ENCODE results near the gene OR10H4. TPM values are rescaled to one million over a fixed set of nuclear protein-coding genes. Genes with fewer than 3 reads are reported as not detected.

OR10H4 gene
- total and polyA plus RNA-seq, 2 of the 8 experiments (the other 6 are each of a cell fraction or from before 2014, with no cell fraction given), result not detected

Other genes starting within 250 kb of the OR10H4 start
- not detected in 2 replicates for gene OR10H2, start 221.0 kb upstream of the OR10H4 start, total RNA-seq (2021; fragmentation: NEBNext Ultra II Directional; extraction: Animal tissue kit (Norgen Biotek cat#: 25700))
- not detected in 2 replicates for gene OR10H2, start 221.0 kb upstream of the OR10H4 start, polyA plus RNA-seq (2011; rRNA removed)
- gene OR10H3, start 211.0 kb upstream of the OR10H4 start, total RNA-seq (2021; fragmentation: NEBNext Ultra II Directional; extraction: Animal tissue kit (Norgen Biotek cat#: 25700)), result not detected in 2 replicates
- gene OR10H3, start 211.0 kb upstream of the OR10H4 start, polyA plus RNA-seq (2011; rRNA removed), result not detected in 2 replicates
- not detected in 2 replicates for gene OR10H5, start 161.3 kb upstream of the OR10H4 start, total RNA-seq (2021; fragmentation: NEBNext Ultra II Directional; extraction: Animal tissue kit (Norgen Biotek cat#: 25700))
- not detected in 2 replicates for gene OR10H5, start 161.3 kb upstream of the OR10H4 start, polyA plus RNA-seq (2011; rRNA removed)
- gene OR10H1, start 133.3 kb upstream of the OR10H4 start, total RNA-seq (2021; fragmentation: NEBNext Ultra II Directional; extraction: Animal tissue kit (Norgen Biotek cat#: 25700)), result not detected in 2 replicates
- not detected in 2 replicates for gene OR10H1, start 133.3 kb upstream of the OR10H4 start, polyA plus RNA-seq (2011; rRNA removed)
- not detected in 2 replicates for gene CYP4F2, start 50.9 kb upstream of the OR10H4 start, total RNA-seq (2021; fragmentation: NEBNext Ultra II Directional; extraction: Animal tissue kit (Norgen Biotek cat#: 25700))
- gene CYP4F2, start 50.9 kb upstream of the OR10H4 start, polyA plus RNA-seq (2011; rRNA removed), result not detected in 2 replicates
- gene CYP4F11, start 14.5 kb upstream of the OR10H4 start, total RNA-seq (2021; fragmentation: NEBNext Ultra II Directional; extraction: Animal tissue kit (Norgen Biotek cat#: 25700)), result not detected in 2 replicates
- not detected in 2 replicates for gene CYP4F11, start 14.5 kb upstream of the OR10H4 start, polyA plus RNA-seq (2011; rRNA removed)
- gene TPM4, start 127.5 kb downstream of the OR10H4 start, total RNA-seq (2021; fragmentation: NEBNext Ultra II Directional; extraction: Animal tissue kit (Norgen Biotek cat#: 25700)), result 348 and 359 TPM in 2 replicates
- gene TPM4, start 127.5 kb downstream of the OR10H4 start, polyA plus RNA-seq (2011; rRNA removed), result 119 and 160 TPM in 2 replicates
- 90.1 and 97.0 TPM in 2 replicates for gene RAB8A, start 162.9 kb downstream of the OR10H4 start, total RNA-seq (2021; fragmentation: NEBNext Ultra II Directional; extraction: Animal tissue kit (Norgen Biotek cat#: 25700))
- gene RAB8A, start 162.9 kb downstream of the OR10H4 start, polyA plus RNA-seq (2011; rRNA removed), result 52.4 and 65.8 TPM in 2 replicates
- 0.67 and 0.75 TPM in 2 replicates for gene HSH2D, start 194.7 kb downstream of the OR10H4 start, total RNA-seq (2021; fragmentation: NEBNext Ultra II Directional; extraction: Animal tissue kit (Norgen Biotek cat#: 25700))
- gene HSH2D, start 194.7 kb downstream of the OR10H4 start, polyA plus RNA-seq (2011; rRNA removed), result 1.6 and 2.2 TPM in 2 replicates
- not detected in 2 replicates for gene CIB3, start 224.5 kb downstream of the OR10H4 start, total RNA-seq (2021; fragmentation: NEBNext Ultra II Directional; extraction: Animal tissue kit (Norgen Biotek cat#: 25700))
- gene CIB3, start 224.5 kb downstream of the OR10H4 start, polyA plus RNA-seq (2011; rRNA removed), result not detected in 2 replicates
- 75.6 and 78.9 TPM in 2 replicates for gene FAM32A, start 236.4 kb downstream of the OR10H4 start, total RNA-seq (2021; fragmentation: NEBNext Ultra II Directional; extraction: Animal tissue kit (Norgen Biotek cat#: 25700))
- 99.0 and 105 TPM in 2 replicates for gene FAM32A, start 236.4 kb downstream of the OR10H4 start, polyA plus RNA-seq (2011; rRNA removed)
- 37.2 and 37.5 TPM in 2 replicates for gene AP1M1, start 248.9 kb downstream of the OR10H4 start, total RNA-seq (2021; fragmentation: NEBNext Ultra II Directional; extraction: Animal tissue kit (Norgen Biotek cat#: 25700))
- 30.9 and 45.1 TPM in 2 replicates for gene AP1M1, start 248.9 kb downstream of the OR10H4 start, polyA plus RNA-seq (2011; rRNA removed)

Measured in H1 (cell line).